Ovary (tissue), 3 donors: Measurements from ENCODE around the gene MYO6.

Experiments
- CTCF ChIP-seq, 3 donors: fragments of 450-650 bp in 2 of 3; fragments of 200-600 bp in 1 of 3; IDR thresholded peaks; one replicate each; pipeline versions ENCODE4 v1.5.1 to v1.8.0; 2016 to 2022; ENCODE audit warnings: antibody characterized with exemption in 3 of 3, mild to moderate bottlenecking in 1 of 3
- POLR2A ChIP-seq: fragments of 450-650 bp; IDR thresholded peaks from one replicate; pipeline ENCODE4 v1.6.1; 2017; ENCODE audit warnings: antibody characterized with exemption, mild to moderate bottlenecking, moderate library complexity
- donor health status: DM: no; HTN: no; CAD: no.

- no peak for TF ChIP-seq CTCF (IDR thresholded peaks at IDR 0.05)
- TF ChIP-seq POLR2A, result no peak
These were observed 29.7 kb downstream of the MYO6 start for GRCh38 chr6:75778757-75779156.
